Smooth muscle cell (in vitro differentiated cells): ENCODE results near the gene WDFY4. TPM values are rescaled to one million over a fixed set of nuclear protein-coding genes. Genes with fewer than 3 reads are reported as not detected.

ENCODE experiments used
- DNase-seq: peaks from one replicate; lab custom pipeline; 2025; ENCODE audit not compliant: unreplicated experiment; lab: John Stamatoyannopoulos, UW
- H2AFZ ChIP-seq: fragments of 200-600 bp; sonication (generic); 2 replicates; pipeline ENCODE4 v1.6.0; 2016; ENCODE audit warnings: antibody characterized with exemption, low read depth, mild to moderate bottlenecking
- H3F3A ChIP-seq: fragments of 200-600 bp; sonication (generic); 2 replicates; pipeline ENCODE4 v1.6.0; 2017; ENCODE audit warnings: antibody characterized with exemption, low read depth
- H3K27ac ChIP-seq: fragments of 200-600 bp; sonication (generic); 2 replicates; pipeline ENCODE4 v1.5.1; 2016; ENCODE audit warnings: low read depth, mild to moderate bottlenecking
- H3K27me3 ChIP-seq: fragments of 200-600 bp; sonication (generic); 2 replicates; pipeline ENCODE4 v1.6.1; 2016; ENCODE audit warnings: low read depth, mild to moderate bottlenecking
- H3K36me3 ChIP-seq: fragments of 200-600 bp; sonication (generic); 2 replicates; pipeline ENCODE4 v1.5.1; 2016; ENCODE audit warnings: low read depth
- H3K4me1 ChIP-seq: fragments of 200-600 bp; sonication (generic); 2 replicates; pipeline ENCODE4 v1.5.1; 2016; ENCODE audit warnings: low read depth
- H3K4me2 ChIP-seq: fragments of 200-600 bp; sonication (generic); 2 replicates; pipeline ENCODE4 v1.6.0; 2016; ENCODE audit warnings: mild to moderate bottlenecking
- H3K4me3 ChIP-seq: fragments of 200-600 bp; sonication (generic); 2 replicates; pipeline ENCODE4 v1.5.1; 2016; ENCODE audit warnings: mild to moderate bottlenecking
- H3K79me2 ChIP-seq: fragments of 200-600 bp; sonication (generic); 2 replicates; pipeline ENCODE4 v1.6.0; 2016; ENCODE audit warnings: low read depth, mild to moderate bottlenecking
- H3K9ac ChIP-seq: fragments of 200-600 bp; sonication (generic); 2 replicates; pipeline ENCODE4 v1.6.0; 2016; ENCODE audit warnings: low read depth
- H3K9me3 ChIP-seq: fragments of 200-600 bp; sonication (generic); replicated peaks from 2 replicates; pipeline ENCODE4 v1.5.1; 2016; ENCODE audit warnings: low read depth
- H4K20me1 ChIP-seq: fragments of 200-600 bp; sonication (generic); 2 replicates; pipeline ENCODE4 v1.6.0; 2016; ENCODE audit warnings: low read depth
- CTCF ChIP-seq: fragments of 200-600 bp; sonication (generic); IDR thresholded peaks from 2 replicates; pipeline ENCODE4 v1.5.1; 2017; ENCODE audit warnings: borderline replicate concordance, mild to moderate bottlenecking, antibody characterized with exemption; ENCODE audit not compliant: insufficient read depth, poor library complexity, severe bottlenecking
- WGBS: methylation state at CpG from one replicate; pipeline ENCODE4 v1.1.7; 2016; ENCODE audit warnings: low lambda C conversion rate; 5-methylcytosine and 5-hydroxymethylcytosine counted together
- microRNA-seq: library from miRNA; unstranded; fragments of <30 nt; microRNA quantifications from one replicate; pipeline ENCODE4, GENCODE V29; 2016; ENCODE audit warnings: borderline number of aligned reads
- polyA plus RNA-seq: library from polyadenylated mRNA; unstranded; fragments of >200 nt; fragmentation: Nextera tagmentation; extraction: Ambion mirVana; gene quantifications from 2 replicates; pipeline ENCODE4 v1.2.1, GENCODE V29; 2016
- small RNA-seq: library from RNA; depleted of rRNA; stranded (forward); fragments of <200 nt; gene quantifications from one replicate; pipeline ENCODE3, GENCODE V24; 2014
- total RNA-seq: library from RNA; depleted of rRNA; stranded (reverse); fragments of >200 nt; gene quantifications from 2 replicates; pipeline ENCODE4 v1.2.3, GENCODE V29; 2014

The WDFY4 gene
- total and polyA plus RNA-seq, 2 experiments from 2014 or later, result not detected

GRCh38 chr10:49025347-49025983, 340.8 kb downstream of the WDFY4 start:
- H3K27me3 ChIP-seq, result no peaks in the 10 kb centered on the region
- H3K4me3 ChIP-seq, result no peak overlapping the region
- peaks cover 6% of the 10 kb centered on the region for H3K4me1 ChIP-seq
- no peaks in the 10 kb centered on the region for H3K9me3 ChIP-seq
- H2AFZ ChIP-seq, result no peak overlapping the region
- no peaks in the 10 kb centered on the region for H3K36me3 ChIP-seq
- H3F3A ChIP-seq, result no peaks in the 10 kb centered on the region
- no peaks in the 10 kb centered on the region for H3K79me2 ChIP-seq
- 91% methylated on average over 7 of the region's 7 CpGs for WGBS
- no peak overlapping the region for H3K27ac ChIP-seq
- H4K20me1 ChIP-seq, result no peaks in the 10 kb centered on the region
- H3K4me2 ChIP-seq, result no peak overlapping the region
- no peak overlapping the region for H3K9ac ChIP-seq
- no peak for TF ChIP-seq CTCF
- DNase-seq, result no peak

GRCh38 chr10:49028639-49029038, 344.0 kb downstream of the WDFY4 start:
- H3K27me3 ChIP-seq, result no peaks in the 10 kb centered on the region
- no peak overlapping the region for H3K9ac ChIP-seq
- H3K4me2 ChIP-seq, result no peak overlapping the region
- no peaks in the 10 kb centered on the region for H3K36me3 ChIP-seq
- 77% methylated on average over 2 of the region's 2 CpGs for WGBS
- no peak for DNase-seq
- no peaks in the 10 kb centered on the region for H3F3A ChIP-seq
- H3K9me3 ChIP-seq, result no peaks in the 10 kb centered on the region
- no peaks in the 10 kb centered on the region for H3K79me2 ChIP-seq
- no peak overlapping the region for H3K4me3 ChIP-seq
- H3K27ac ChIP-seq, result no peak overlapping the region
- H3K4me1 ChIP-seq, result peaks cover 6% of the 10 kb centered on the region
- no peak for TF ChIP-seq CTCF
- no peaks in the 10 kb centered on the region for H4K20me1 ChIP-seq
- no peak overlapping the region for H2AFZ ChIP-seq

GRCh38 chr10:49029666-49030065, 345.0 kb downstream of the WDFY4 start:
- H3K4me3 ChIP-seq, result no peak overlapping the region
- no peak for TF ChIP-seq CTCF
- H2AFZ ChIP-seq, result no peak overlapping the region
- no peaks in the 10 kb centered on the region for H3K36me3 ChIP-seq
- no peaks in the 10 kb centered on the region for H3K9me3 ChIP-seq
- WGBS, result 100% methylated on average over 1 of the region's 1 CpG
- H3K27me3 ChIP-seq, result no peaks in the 10 kb centered on the region
- no peak overlapping the region for H3K27ac ChIP-seq
- no peaks in the 10 kb centered on the region for H3K79me2 ChIP-seq
- H3K4me1 ChIP-seq, result no peaks in the 10 kb centered on the region
- no peak overlapping the region for H3K4me2 ChIP-seq
- H3K9ac ChIP-seq, result no peak overlapping the region
- no peak for DNase-seq
- H4K20me1 ChIP-seq, result no peaks in the 10 kb centered on the region
- no peaks in the 10 kb centered on the region for H3F3A ChIP-seq

Small RNAs within 50 kb of the gene (microRNA-seq; reads per million reads assigned to microRNA genes)
- not detected for gene MIR4294

Small RNAs within 50 kb of the gene (small RNA-seq; reads per million reads assigned to genes)
- gene MIR4294, result not detected

Other genes starting within 250 kb of the WDFY4 start
- 8.8 and 9.9 TPM in 2 replicates for gene ARHGAP22, start 79.8 kb upstream of the WDFY4 start, total RNA-seq
- gene ARHGAP22, start 79.8 kb upstream of the WDFY4 start, polyA plus RNA-seq, result 1.8 and 2.4 TPM in 2 replicates